Stomach (tissue), 9 donors: ENCODE data around the gene SGO1. TPM values are rescaled to one million over a fixed set of nuclear protein-coding genes. Genes with fewer than 3 reads are reported as not detected.

ENCODE experiments used
- DNase-seq, 2 donors: peaks; one replicate each; pipeline versions ENCODE4 v3.0.0 to v3.0.0-alpha.2; 2013 to 2019
- H3K27ac ChIP-seq, 5 donors: fragments of 200-600 bp in 4 of 5; sonication (generic) in 4 of 5; one replicate each; pipeline ENCODE4 v1.5.1; 2013 to 2019; ENCODE audit warnings: mild to moderate bottlenecking in 1 of 5, moderate library complexity in 1 of 5
- H3K27me3 ChIP-seq, 3 donors: fragments of 200-600 bp; sonication (generic); one replicate each; pipeline ENCODE4 v1.5.1; 2017 to 2019; ENCODE audit warnings: mixed run types in 1 of 3
- H3K36me3 ChIP-seq, 4 donors: fragments of 200-600 bp; sonication (generic); 1 replicate in 3 of 4; 2 replicates in 1 of 4; pipeline ENCODE4 v1.5.1; 2016 to 2019
- H3K4me1 ChIP-seq, 4 donors: fragments of 200-600 bp; sonication (generic); one replicate each; pipeline ENCODE4 v1.5.1; 2016 to 2019
- H3K4me3 ChIP-seq, 4 donors: fragments of 200-600 bp; sonication (generic) in 3 of 4; one replicate each; pipeline ENCODE4 v1.5.1; 2016 to 2019; ENCODE audit warnings: mild to moderate bottlenecking in 1 of 4
- H3K9me3 ChIP-seq, 4 donors: fragments of 200-600 bp; sonication (generic); one replicate each; pipeline ENCODE4 v1.5.1; 2016 to 2019
- CTCF ChIP-seq, 7 experiments: fragments of 450-650 bp in 4 of 7; fragments of 200-600 bp in 3 of 7; sonication (generic) in 3 of 7; IDR thresholded peaks; one replicate each; pipeline ENCODE4 v1.5.1; 2016 to 2019; ENCODE audit warnings: antibody characterized with exemption in 7 of 7, control low read depth in 2 of 7, mild to moderate bottlenecking in 1 of 7
- EP300 ChIP-seq: sonication (generic); formaldehyde crosslinking; IDR thresholded peaks from one replicate; pipeline ENCODE4 v1.6.1; 2017; ENCODE audit warnings: antibody characterized with exemption
- POLR2A ChIP-seq, 4 donors: fragments of 450-650 bp; IDR thresholded peaks; one replicate each; pipeline ENCODE4 v1.6.1; 2016; ENCODE audit warnings: antibody characterized with exemption in 4 of 4, control low read depth in 2 of 4, mild to moderate bottlenecking in 1 of 4, moderate library complexity in 1 of 4
- POLR2AphosphoS5 ChIP-seq, 3 donors: sonication (generic); formaldehyde crosslinking; IDR thresholded peaks; one replicate each; pipeline ENCODE4 v1.6.1; 2016; ENCODE audit warnings: antibody characterized with exemption in 3 of 3
- WGBS, 5 donors: extraction: QIAGEN DNeasy Blood & Tissue Kit in 3 of 5; methylation state at CpG; one replicate each; pipeline versions ENCODE4 v1.1.5 to v1.1.7; 2013 to 2018; 5-methylcytosine and 5-hydroxymethylcytosine counted together
- intact Hi-C: fragments of 100-400 bp; cut with DNase I; formaldehyde crosslinking; loops from one replicate; pipeline ENCODE4 v1.15.1; 2023; ENCODE audit warnings: low total_unique reads
- polyA plus RNA-seq, 3 donors: library from polyadenylated mRNA; stranded (reverse); fragments of 200-250 nt; gene quantifications; one replicate each; pipeline ENCODE4 v1.2.3, GENCODE V29; 2013
- total RNA-seq, 5 donors: library from RNA; depleted of rRNA; stranded (reverse); fragments of >200 nt; gene quantifications; one replicate each; pipeline versions ENCODE4 v1.1.0 to v1.2.3, GENCODE V29; 2014 to 2016
- donor health status: healthy with polysubstance abuse.
- donor health status: Bipolar disorder and iron deficiency.
- donor health status: healthy.

The SGO1 gene
- total and polyA plus RNA-seq, 8 donors: 0.45 to 5.0 (median 1.8) TPM

- intact Hi-C loops: no loop called here
- peaks cover 0 to 8% (median 2%) of the 10 kb centered on the region in 4 donors for H3K4me1 ChIP-seq
- H3K4me3 ChIP-seq: no peak overlapping the region
- H3K27me3 ChIP-seq: no peaks in the 10 kb centered on the region
- TF ChIP-seq POLR2AphosphoS5 (IDR thresholded peaks at IDR 0.05): no peak
- TF ChIP-seq POLR2A (IDR thresholded peaks at IDR 0.05): no peak
- no peak for TF ChIP-seq CTCF (IDR thresholded peaks at IDR 0.05)
- TF ChIP-seq EP300: no peak
- H3K9me3 ChIP-seq: no peaks in the 10 kb centered on the region
- peaks cover 0 to 10% (median 2%) of the 10 kb centered on the region in 4 donors for H3K36me3 ChIP-seq
- no peak for DNase-seq
- no peak overlapping the region for H3K27ac ChIP-seq
These were observed 25.8 kb downstream of the SGO1 start for GRCh38 chr3:20160230-20160629.

- no peak for TF ChIP-seq CTCF (IDR thresholded peaks at IDR 0.05)
- no peak for TF ChIP-seq POLR2AphosphoS5 (IDR thresholded peaks at IDR 0.05)
- TF ChIP-seq EP300: no peak
- no peak for TF ChIP-seq POLR2A (IDR thresholded peaks at IDR 0.05)
- no peak for DNase-seq
- Histone ChIP-seq H3K4me1 (no peaks in the 10 kb centered on the region), H3K4me3 (no peak overlapping the region), H3K36me3 (peaks cover 0 to 44% (median 31%) of the 10 kb centered on the region in 4 donors), H3K27me3 (no peaks in the 10 kb centered on the region), H3K27ac (no peak overlapping the region), H3K9me3 (no peaks in the 10 kb centered on the region)
- 92 to 97% (median 95%) methylated on average over 4 of the region's 4 CpGs for WGBS, 5 donors
- intact Hi-C loops: no loop called here
These were observed 31.1 kb downstream of the SGO1 start for GRCh38 chr3:20154928-20155327.

- 79 to 98% (median 93%) methylated on average over 1 of the region's 1 CpG for WGBS, 5 donors
- H3K27ac ChIP-seq: no peak overlapping the region
- no peaks in the 10 kb centered on the region for H3K27me3 ChIP-seq
- intact Hi-C loops: no loop called here
- peaks cover 0 to 51% (median 38%) of the 10 kb centered on the region in 4 donors for H3K36me3 ChIP-seq
- TF ChIP-seq CTCF (IDR thresholded peaks at IDR 0.05) (no peak), EP300 (no peak), POLR2A (IDR thresholded peaks at IDR 0.05) (no peak), POLR2AphosphoS5 (IDR thresholded peaks at IDR 0.05) (no peak)
- no peak overlapping the region for H3K4me3 ChIP-seq
- no peaks in the 10 kb centered on the region for H3K4me1 ChIP-seq
- H3K9me3 ChIP-seq: no peaks in the 10 kb centered on the region
- DNase-seq: no peak
These were observed 31.9 kb downstream of the SGO1 start for GRCh38 chr3:20154078-20154477.

- Histone ChIP-seq H3K27ac (no peak overlapping the region), H3K4me3 (no peak overlapping the region), H3K36me3 (peaks cover 0 to 62% (median 52%) of the 10 kb centered on the region in 4 donors), H3K4me1 (peaks cover 0 to 14% (median 0%) of the 10 kb centered on the region in 4 donors), H3K27me3 (no peaks in the 10 kb centered on the region), H3K9me3 (no peaks in the 10 kb centered on the region)
- TF ChIP-seq POLR2A (IDR thresholded peaks at IDR 0.05) (no peak), EP300 (no peak), CTCF (IDR thresholded peaks at IDR 0.05) (no peak), POLR2AphosphoS5 (IDR thresholded peaks at IDR 0.05) (no peak)
- WGBS, 5 donors: 86 to 95% (median 92%) methylated on average over 10 of the region's 10 CpGs
- DNase-seq: no peak
- intact Hi-C loops: no loop called here
These were observed 37.5 kb downstream of the SGO1 start for GRCh38 chr3:20148466-20148865.
